Astrocyte (in vitro differentiated cells and primary cell): ENCODE data around the gene GFRAL. TPM values are rescaled to one million over a fixed set of nuclear protein-coding genes. Genes with fewer than 3 reads are reported as not detected.

ENCODE experiments used
- DNase-seq: peaks from one replicate; pipeline ENCODE4 v3.0.0-alpha.2; 2010; ENCODE audit warnings: low read depth
- FAIRE-seq: peaks from 2 replicates; lab custom pipeline; 2011; peaks lifted over from hg19 to GRCh38; lab: Jason Lieb, UNC
- H2AFZ ChIP-seq: 2 replicates; pipeline ENCODE4 v1.6.0; 2012; ENCODE audit warnings: low read depth, low read length, inconsistent platforms
- H3K27ac ChIP-seq: 2 replicates; pipeline ENCODE4 v1.5.1; 2011; ENCODE audit warnings: low read depth, low read length, inconsistent platforms
- H3K27me3 ChIP-seq: 2 replicates; pipeline ENCODE4 v1.6.0; 2011; ENCODE audit warnings: low read length, inconsistent platforms; ENCODE audit not compliant: insufficient read depth
- H3K36me3 ChIP-seq: 2 replicates; pipeline ENCODE4 v1.5.1; 2011; ENCODE audit warnings: low read length, inconsistent platforms; ENCODE audit not compliant: insufficient read depth
- H3K4me1 ChIP-seq: 2 replicates; pipeline ENCODE4 v1.5.1; 2011; ENCODE audit warnings: low read length, inconsistent platforms; ENCODE audit not compliant: insufficient read depth
- H3K4me2 ChIP-seq: 2 replicates; pipeline ENCODE4 v1.6.0; 2012; ENCODE audit warnings: low read length, inconsistent platforms
- H3K4me3 ChIP-seq: 2 replicates; pipeline ENCODE4 v1.5.1; 2011; ENCODE audit warnings: low read depth, mild to moderate bottlenecking, low read length, inconsistent platforms; ENCODE audit not compliant: insufficient read depth
- H3K79me2 ChIP-seq: 2 replicates; pipeline ENCODE4 v1.6.0; 2012; ENCODE audit warnings: mild to moderate bottlenecking, low read length, inconsistent platforms; ENCODE audit not compliant: insufficient read depth
- H3K9ac ChIP-seq: 2 replicates; pipeline ENCODE4 v1.6.0; 2012; ENCODE audit warnings: mild to moderate bottlenecking, low read length, inconsistent platforms
- H3K9me3 ChIP-seq: 2 replicates; pipeline ENCODE4 v1.5.1; 2012; ENCODE audit warnings: low read depth, mild to moderate bottlenecking, low read length, inconsistent platforms; ENCODE audit not compliant: insufficient read depth
- H4K20me1 ChIP-seq: 2 replicates; pipeline ENCODE4 v1.6.0; 2012; ENCODE audit warnings: low read length, inconsistent platforms; ENCODE audit not compliant: insufficient read depth
- H3K27ac Mint-ChIP-seq: one replicate; pipeline ENCODE4 v1.8.0; 2021; ENCODE audit warnings: mild to moderate bottlenecking, mixed read lengths; ENCODE audit not compliant: unreplicated experiment
- H3K27me3 Mint-ChIP-seq: one replicate; pipeline ENCODE4 v1.8.0; 2021; ENCODE audit warnings: low read depth, mixed read lengths; ENCODE audit not compliant: unreplicated experiment
- H3K36me3 Mint-ChIP-seq: one replicate; pipeline ENCODE4 v1.8.0; 2021; ENCODE audit warnings: low read depth, mixed read lengths; ENCODE audit not compliant: unreplicated experiment
- H3K4me1 Mint-ChIP-seq: one replicate; pipeline ENCODE4 v1.8.0; 2021; ENCODE audit warnings: low read depth, mixed read lengths; ENCODE audit not compliant: unreplicated experiment
- H3K4me3 Mint-ChIP-seq: one replicate; pipeline ENCODE4 v1.8.0; 2021; ENCODE audit warnings: mild to moderate bottlenecking, moderate library complexity, mixed read lengths; ENCODE audit not compliant: unreplicated experiment
- H3K9me3 Mint-ChIP-seq: one replicate; pipeline ENCODE4 v1.8.0; 2021; ENCODE audit warnings: mild to moderate bottlenecking, mixed read lengths; ENCODE audit not compliant: unreplicated experiment
- EZH2 ChIP-seq: IDR thresholded peaks from 2 replicates; pipeline ENCODE4 v1.6.1; 2012; ENCODE audit warnings: mild to moderate bottlenecking, low read length, inconsistent platforms; ENCODE audit not compliant: insufficient read depth
- total RNA-seq: library from RNA; stranded (reverse); gene quantifications from 2 replicates; pipeline ENCODE4 v1.2.1, GENCODE V29; 2021
- TF ChIP-seq, protein P1 (sequence below): IDR thresholded peaks from 2 replicates; pipeline ENCODE4 v1.5.1; 2011; ENCODE audit warnings: low read depth, mild to moderate bottlenecking, inconsistent platforms, low read length, moderate library complexity; ENCODE audit not compliant: insufficient read depth

The GFRAL gene
- total RNA-seq, 1 donor from 2014 or later, result not detected

DNA sequence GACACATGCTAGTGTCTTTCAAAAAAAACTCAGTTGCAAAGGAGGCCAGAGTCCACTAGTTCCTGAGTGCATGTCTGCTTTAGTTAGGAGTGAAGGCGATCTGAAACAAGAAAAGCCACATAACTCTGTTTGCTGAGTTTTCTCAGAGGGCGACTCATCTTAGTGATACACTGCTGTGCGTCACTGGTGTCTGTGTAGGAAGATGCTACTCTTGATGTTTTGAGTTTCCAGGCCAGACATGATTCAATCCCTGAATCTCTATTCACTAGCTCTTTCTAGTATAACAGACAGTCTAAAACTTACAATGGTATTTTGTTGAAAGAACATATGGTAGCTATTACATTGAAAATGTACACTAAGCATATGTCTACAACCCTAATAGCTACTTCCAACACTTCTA lies 60.9 kb downstream of the GFRAL start:
- H3K4me2 ChIP-seq, result no peak overlapping the region
- H2AFZ ChIP-seq, result no peak overlapping the region

GRCh38 chr6:55395871-55396270 lies 68.6 kb downstream of the GFRAL start:
- Mint-ChIP-seq H3K4me3 (no peak overlapping the region), H3K4me1 (no peaks in the 10 kb centered on the region), H3K27ac (no peak overlapping the region), H3K9me3 (no peaks in the 10 kb centered on the region), H3K36me3 (no peaks in the 10 kb centered on the region), H3K27me3 (no peaks in the 10 kb centered on the region)
- Histone ChIP-seq H3K27ac (no peak overlapping the region), H3K27me3 (no peaks in the 10 kb centered on the region), H4K20me1 (no peaks in the 10 kb centered on the region), H3K9me3 (no peaks in the 10 kb centered on the region), H3K4me1 (no peaks in the 10 kb centered on the region), H3K79me2 (no peaks in the 10 kb centered on the region), H3K9ac (no peak overlapping the region), H3K36me3 (no peaks in the 10 kb centered on the region), H3K4me3 (no peak overlapping the region), H2AFZ (no peak overlapping the region), H3K4me2 (no peak overlapping the region)
- DNase-seq, result no peak
- FAIRE-seq, result no peak
- TF ChIP-seq, protein P1, sequence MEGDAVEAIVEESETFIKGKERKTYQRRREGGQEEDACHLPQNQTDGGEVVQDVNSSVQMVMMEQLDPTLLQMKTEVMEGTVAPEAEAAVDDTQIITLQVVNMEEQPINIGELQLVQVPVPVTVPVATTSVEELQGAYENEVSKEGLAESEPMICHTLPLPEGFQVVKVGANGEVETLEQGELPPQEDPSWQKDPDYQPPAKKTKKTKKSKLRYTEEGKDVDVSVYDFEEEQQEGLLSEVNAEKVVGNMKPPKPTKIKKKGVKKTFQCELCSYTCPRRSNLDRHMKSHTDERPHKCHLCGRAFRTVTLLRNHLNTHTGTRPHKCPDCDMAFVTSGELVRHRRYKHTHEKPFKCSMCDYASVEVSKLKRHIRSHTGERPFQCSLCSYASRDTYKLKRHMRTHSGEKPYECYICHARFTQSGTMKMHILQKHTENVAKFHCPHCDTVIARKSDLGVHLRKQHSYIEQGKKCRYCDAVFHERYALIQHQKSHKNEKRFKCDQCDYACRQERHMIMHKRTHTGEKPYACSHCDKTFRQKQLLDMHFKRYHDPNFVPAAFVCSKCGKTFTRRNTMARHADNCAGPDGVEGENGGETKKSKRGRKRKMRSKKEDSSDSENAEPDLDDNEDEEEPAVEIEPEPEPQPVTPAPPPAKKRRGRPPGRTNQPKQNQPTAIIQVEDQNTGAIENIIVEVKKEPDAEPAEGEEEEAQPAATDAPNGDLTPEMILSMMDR, result no peak
- TF ChIP-seq EZH2, result no peak

More for the DNA sequence above, 60.9 kb downstream of the GFRAL start:
- Mint-ChIP-seq H3K4me3 (no peak overlapping the region), H3K27me3 (no peaks in the 10 kb centered on the region), H3K36me3 (no peaks in the 10 kb centered on the region), H3K9me3 (no peaks in the 10 kb centered on the region), H3K4me1 (peaks cover 7% of the 10 kb centered on the region), H3K27ac (peak overlapping the region; percentile 75)
- Histone ChIP-seq H3K27me3 (no peaks in the 10 kb centered on the region), H3K36me3 (no peaks in the 10 kb centered on the region), H3K27ac (no peak overlapping the region), H3K9me3 (no peaks in the 10 kb centered on the region), H3K4me3 (no peak overlapping the region), H3K79me2 (no peaks in the 10 kb centered on the region), H4K20me1 (no peaks in the 10 kb centered on the region), H3K9ac (no peak overlapping the region), H3K4me1 (no peaks in the 10 kb centered on the region)
- DNase-seq (no peak), FAIRE-seq (no peak)
- no peak for TF ChIP-seq EZH2
- TF ChIP-seq, protein P1, result no peak

DNA sequence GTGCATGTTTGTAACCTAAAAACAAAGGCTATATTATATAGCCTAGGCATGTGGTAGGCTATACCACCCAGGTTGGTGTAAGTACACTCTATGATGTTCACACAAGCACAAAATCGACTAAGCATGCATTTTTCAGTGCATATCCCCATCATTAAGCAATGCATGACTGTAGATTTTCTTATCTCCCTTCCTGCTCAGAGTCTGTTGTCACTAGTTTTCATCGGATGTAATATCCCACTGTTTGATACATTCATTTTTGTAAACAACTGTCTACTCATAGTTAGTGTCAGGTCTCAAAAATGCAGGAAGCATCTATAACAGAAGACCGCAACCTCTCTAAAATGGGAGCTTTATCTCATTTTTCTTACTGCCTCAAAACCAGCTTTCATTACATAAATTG lies 70.7 kb downstream of the GFRAL start:
- no peaks in the 10 kb centered on the region for H3K9me3 Mint-ChIP-seq
- no peak for FAIRE-seq
- H3K27me3 Mint-ChIP-seq, result no peaks in the 10 kb centered on the region

More for the DNA sequence above, 70.7 kb downstream of the GFRAL start:
- no peak overlapping the region for H3K4me3 Mint-ChIP-seq
- DNase-seq, result no peak
- Histone ChIP-seq H3K36me3 (no peaks in the 10 kb centered on the region), H2AFZ (no peak overlapping the region), H3K4me2 (no peak overlapping the region), H3K27me3 (no peaks in the 10 kb centered on the region), H3K9me3 (no peaks in the 10 kb centered on the region), H3K79me2 (no peaks in the 10 kb centered on the region), H4K20me1 (no peaks in the 10 kb centered on the region), H3K27ac (no peak overlapping the region), H3K9ac (no peak overlapping the region), H3K4me1 (no peaks in the 10 kb centered on the region), H3K4me3 (no peak overlapping the region)
- H3K27ac Mint-ChIP-seq, result no peak overlapping the region
- no peaks in the 10 kb centered on the region for H3K4me1 Mint-ChIP-seq
- TF ChIP-seq EZH2, result no peak
- TF ChIP-seq, protein P1, result no peak
- H3K36me3 Mint-ChIP-seq, result no peaks in the 10 kb centered on the region
